Astrocyte (in vitro differentiated cells and primary cell): ENCODE data around the gene IL12RB1.

Experiments used
- EZH2 ChIP-seq: IDR thresholded peaks from 2 replicates; pipeline ENCODE4 v1.6.1; 2012; ENCODE audit warnings: mild to moderate bottlenecking, low read length, inconsistent platforms; ENCODE audit not compliant: insufficient read depth
- TF ChIP-seq, protein P1 (sequence below): IDR thresholded peaks from 2 replicates; pipeline ENCODE4 v1.5.1; 2011; ENCODE audit warnings: low read depth, mild to moderate bottlenecking, inconsistent platforms, low read length, moderate library complexity; ENCODE audit not compliant: insufficient read depth

DNA sequence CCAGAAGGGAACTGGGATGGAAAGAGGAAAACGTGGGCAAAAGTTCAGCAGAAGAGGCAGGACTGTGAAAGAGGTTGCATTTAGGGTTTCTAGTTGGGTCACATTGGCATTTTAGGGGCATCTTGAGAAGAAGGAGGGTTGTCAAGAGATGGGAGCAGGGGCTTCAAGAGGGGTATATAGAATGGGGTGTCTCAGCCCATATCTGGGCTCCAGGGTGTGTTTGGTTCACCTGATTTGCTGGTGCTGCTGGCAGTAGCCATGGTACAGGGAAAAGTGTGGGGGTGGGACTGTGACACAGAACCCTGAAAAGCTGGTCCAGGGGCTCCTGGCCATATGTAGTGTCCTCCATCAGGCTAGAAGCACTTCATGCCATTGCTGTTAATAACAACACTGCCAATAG is 33.4 kb upstream of the IL12RB1 start:
- TF ChIP-seq, protein P1, sequence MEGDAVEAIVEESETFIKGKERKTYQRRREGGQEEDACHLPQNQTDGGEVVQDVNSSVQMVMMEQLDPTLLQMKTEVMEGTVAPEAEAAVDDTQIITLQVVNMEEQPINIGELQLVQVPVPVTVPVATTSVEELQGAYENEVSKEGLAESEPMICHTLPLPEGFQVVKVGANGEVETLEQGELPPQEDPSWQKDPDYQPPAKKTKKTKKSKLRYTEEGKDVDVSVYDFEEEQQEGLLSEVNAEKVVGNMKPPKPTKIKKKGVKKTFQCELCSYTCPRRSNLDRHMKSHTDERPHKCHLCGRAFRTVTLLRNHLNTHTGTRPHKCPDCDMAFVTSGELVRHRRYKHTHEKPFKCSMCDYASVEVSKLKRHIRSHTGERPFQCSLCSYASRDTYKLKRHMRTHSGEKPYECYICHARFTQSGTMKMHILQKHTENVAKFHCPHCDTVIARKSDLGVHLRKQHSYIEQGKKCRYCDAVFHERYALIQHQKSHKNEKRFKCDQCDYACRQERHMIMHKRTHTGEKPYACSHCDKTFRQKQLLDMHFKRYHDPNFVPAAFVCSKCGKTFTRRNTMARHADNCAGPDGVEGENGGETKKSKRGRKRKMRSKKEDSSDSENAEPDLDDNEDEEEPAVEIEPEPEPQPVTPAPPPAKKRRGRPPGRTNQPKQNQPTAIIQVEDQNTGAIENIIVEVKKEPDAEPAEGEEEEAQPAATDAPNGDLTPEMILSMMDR: no peak
- TF ChIP-seq EZH2: no peak
